SU-DHL-6 (cell line): ENCODE measurements around the gene EDIL3.

Experiments used
- H2AFZ ChIP-seq: fragments of 200-600 bp; sonication (generic); 2 replicates; pipeline ENCODE4 v1.6.1; 2014; ENCODE audit warnings: low read depth, mild to moderate bottlenecking, moderate library complexity, mixed read lengths, antibody characterized with exemption, low read length; ENCODE audit not compliant: severe bottlenecking
- H3F3A ChIP-seq: fragments of 200-600 bp; shearing (Covaris generic); 2 replicates; pipeline ENCODE4 v1.6.0; 2016; ENCODE audit warnings: antibody characterized with exemption, mild to moderate bottlenecking; ENCODE audit not compliant: insufficient read depth
- H3K27ac ChIP-seq: fragments of 200-600 bp; sonication (generic); 2 replicates; pipeline ENCODE4 v1.5.1; 2016; ENCODE audit warnings: low read depth, mild to moderate bottlenecking, low read length, moderate library complexity, mixed read lengths
- H3K27me3 ChIP-seq: fragments of 200-600 bp; sonication (generic), shearing (Covaris generic); 2 replicates; pipeline ENCODE4 v1.6.0; 2014; ENCODE audit warnings: mild to moderate bottlenecking, low read length
- H3K36me3 ChIP-seq: fragments of 200-600 bp; sonication (generic); 2 replicates; pipeline ENCODE4 v1.6.1; 2014; ENCODE audit warnings: mild to moderate bottlenecking, low read length, mixed read lengths
- H3K4me2 ChIP-seq: fragments of 300-600, 200-600 bp; shearing (Covaris generic), sonication (generic); 2 replicates; pipeline ENCODE4 v1.6.0; 2014; ENCODE audit warnings: low read length, low read depth, mild to moderate bottlenecking; ENCODE audit not compliant: poor library complexity, severe bottlenecking
- H3K4me3 ChIP-seq: fragments of 200-600 bp; sonication (generic); 2 replicates; pipeline ENCODE4 v1.5.1; 2014; ENCODE audit warnings: antibody characterized with exemption, low read length, mild to moderate bottlenecking, mixed read lengths; ENCODE audit not compliant: insufficient read depth, poor library complexity, severe bottlenecking
- H3K79me2 ChIP-seq: fragments of 200-600 bp; sonication (generic); 2 replicates; pipeline ENCODE4 v1.6.1; 2014; ENCODE audit warnings: mild to moderate bottlenecking, low read length, moderate library complexity; ENCODE audit not compliant: insufficient read depth
- H3K9ac ChIP-seq: fragments of 200-600 bp; sonication (generic); 2 replicates; pipeline ENCODE4 v1.7.0; 2014; ENCODE audit warnings: mild to moderate bottlenecking, low read length
- H3K9me2 ChIP-seq: fragments of 200-600 bp; sonication (generic); replicated peaks from 2 replicates; pipeline ENCODE4 v1.6.1; 2014; ENCODE audit warnings: low read length; ENCODE audit not compliant: insufficient read depth
- H3K9me3 ChIP-seq: fragments of 200-600 bp; sonication (generic); 2 replicates; pipeline ENCODE4 v1.6.1; 2014; ENCODE audit warnings: low read length, mixed read lengths; ENCODE audit not compliant: insufficient read depth
- H4K20me1 ChIP-seq: fragments of 200-600 bp; sonication (generic); 2 replicates; pipeline ENCODE4 v1.6.1; 2014; ENCODE audit warnings: low read depth, mild to moderate bottlenecking, antibody characterized with exemption, low read length, moderate library complexity, mixed read lengths
- EZH2phosphoT487 ChIP-seq: fragments of 200-600 bp; sonication (generic), shearing (Covaris generic); conservative IDR thresholded peaks from 2 replicates; pipeline ENCODE4 v1.6.1; 2018; ENCODE audit warnings: mild to moderate bottlenecking, antibody characterized with exemption, low read length, moderate library complexity, mixed read lengths
- TF ChIP-seq, protein P1 (sequence below): fragments of 200-600 bp; sonication (generic); IDR thresholded peaks from one replicate; pipeline ENCODE4 v1.5.1; 2017; ENCODE audit warnings: antibody characterized with exemption, mild to moderate bottlenecking, low read length, moderate library complexity; ENCODE audit not compliant: insufficient read depth, poor library complexity, severe bottlenecking

The EDIL3 gene

DNA sequence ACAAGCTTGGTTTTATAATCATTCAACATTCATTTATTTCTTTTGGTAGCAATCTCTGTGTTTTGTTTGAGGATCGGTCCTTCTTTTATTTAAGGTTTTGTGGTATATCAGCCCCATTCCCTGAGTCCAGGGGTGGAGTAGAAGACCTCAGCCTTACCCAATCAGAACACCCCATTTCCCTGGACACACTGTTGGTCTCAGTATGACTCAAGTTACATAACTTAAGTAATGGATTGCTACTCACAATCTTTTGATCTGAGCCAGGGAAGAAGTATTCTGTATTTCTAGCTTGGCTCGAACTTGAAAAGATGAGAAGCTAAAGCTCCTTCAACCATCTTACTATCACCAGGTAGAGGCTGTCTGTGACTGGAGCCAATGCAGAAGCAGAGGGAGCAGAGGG lies 488.8 kb downstream of the EDIL3 start:
- Histone ChIP-seq H3K27me3 (no peaks in the 10 kb centered on the region), H2AFZ (no peak overlapping the region), H3F3A (no peaks in the 10 kb centered on the region), H3K4me3 (no peak overlapping the region), H3K9me2 (no peaks in the 10 kb centered on the region), H3K79me2 (no peaks in the 10 kb centered on the region), H3K36me3 (no peaks in the 10 kb centered on the region), H3K9me3 (no peaks in the 10 kb centered on the region), H3K9ac (no peak overlapping the region), H4K20me1 (no peaks in the 10 kb centered on the region), H3K4me2 (no peak overlapping the region), H3K27ac (no peak overlapping the region)
- no peak for TF ChIP-seq EZH2phosphoT487
- TF ChIP-seq, protein P1, sequence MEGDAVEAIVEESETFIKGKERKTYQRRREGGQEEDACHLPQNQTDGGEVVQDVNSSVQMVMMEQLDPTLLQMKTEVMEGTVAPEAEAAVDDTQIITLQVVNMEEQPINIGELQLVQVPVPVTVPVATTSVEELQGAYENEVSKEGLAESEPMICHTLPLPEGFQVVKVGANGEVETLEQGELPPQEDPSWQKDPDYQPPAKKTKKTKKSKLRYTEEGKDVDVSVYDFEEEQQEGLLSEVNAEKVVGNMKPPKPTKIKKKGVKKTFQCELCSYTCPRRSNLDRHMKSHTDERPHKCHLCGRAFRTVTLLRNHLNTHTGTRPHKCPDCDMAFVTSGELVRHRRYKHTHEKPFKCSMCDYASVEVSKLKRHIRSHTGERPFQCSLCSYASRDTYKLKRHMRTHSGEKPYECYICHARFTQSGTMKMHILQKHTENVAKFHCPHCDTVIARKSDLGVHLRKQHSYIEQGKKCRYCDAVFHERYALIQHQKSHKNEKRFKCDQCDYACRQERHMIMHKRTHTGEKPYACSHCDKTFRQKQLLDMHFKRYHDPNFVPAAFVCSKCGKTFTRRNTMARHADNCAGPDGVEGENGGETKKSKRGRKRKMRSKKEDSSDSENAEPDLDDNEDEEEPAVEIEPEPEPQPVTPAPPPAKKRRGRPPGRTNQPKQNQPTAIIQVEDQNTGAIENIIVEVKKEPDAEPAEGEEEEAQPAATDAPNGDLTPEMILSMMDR, result no peak

DNA sequence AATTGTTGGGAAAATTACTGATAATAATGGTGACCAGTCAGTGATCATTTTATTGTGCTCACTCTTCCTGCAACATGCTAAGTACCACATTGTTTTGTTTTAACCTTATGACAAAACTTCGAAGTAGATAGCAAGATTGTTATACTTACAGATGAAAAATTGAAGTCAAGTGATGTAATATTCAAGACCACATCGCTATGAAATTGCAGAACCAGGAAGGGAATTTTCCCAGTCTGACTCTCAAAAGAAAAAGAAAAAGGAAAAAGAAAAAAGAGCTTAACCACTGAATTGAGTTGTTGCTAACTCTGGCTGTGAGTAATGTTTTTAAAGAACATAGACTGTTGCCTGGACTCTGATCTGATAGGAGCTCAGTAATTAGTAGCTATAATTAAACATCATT lies 493.4 kb downstream of the EDIL3 start:
- no peak overlapping the region for H3K9ac ChIP-seq
- no peaks in the 10 kb centered on the region for H4K20me1 ChIP-seq
- H3K27ac ChIP-seq, result no peak overlapping the region
- H3K36me3 ChIP-seq, result no peaks in the 10 kb centered on the region
- no peak overlapping the region for H3K4me2 ChIP-seq
- H2AFZ ChIP-seq, result no peak overlapping the region
- TF ChIP-seq, protein P1, result no peak
- TF ChIP-seq EZH2phosphoT487, result no peak
- no peaks in the 10 kb centered on the region for H3K9me2 ChIP-seq
- H3K9me3 ChIP-seq, result no peaks in the 10 kb centered on the region
- H3K4me3 ChIP-seq, result no peak overlapping the region
- no peaks in the 10 kb centered on the region for H3K79me2 ChIP-seq
- H3K27me3 ChIP-seq, result no peaks in the 10 kb centered on the region
- no peaks in the 10 kb centered on the region for H3F3A ChIP-seq
